ENCODE data around the gene LSM2.

Gene LSM2

DNA sequence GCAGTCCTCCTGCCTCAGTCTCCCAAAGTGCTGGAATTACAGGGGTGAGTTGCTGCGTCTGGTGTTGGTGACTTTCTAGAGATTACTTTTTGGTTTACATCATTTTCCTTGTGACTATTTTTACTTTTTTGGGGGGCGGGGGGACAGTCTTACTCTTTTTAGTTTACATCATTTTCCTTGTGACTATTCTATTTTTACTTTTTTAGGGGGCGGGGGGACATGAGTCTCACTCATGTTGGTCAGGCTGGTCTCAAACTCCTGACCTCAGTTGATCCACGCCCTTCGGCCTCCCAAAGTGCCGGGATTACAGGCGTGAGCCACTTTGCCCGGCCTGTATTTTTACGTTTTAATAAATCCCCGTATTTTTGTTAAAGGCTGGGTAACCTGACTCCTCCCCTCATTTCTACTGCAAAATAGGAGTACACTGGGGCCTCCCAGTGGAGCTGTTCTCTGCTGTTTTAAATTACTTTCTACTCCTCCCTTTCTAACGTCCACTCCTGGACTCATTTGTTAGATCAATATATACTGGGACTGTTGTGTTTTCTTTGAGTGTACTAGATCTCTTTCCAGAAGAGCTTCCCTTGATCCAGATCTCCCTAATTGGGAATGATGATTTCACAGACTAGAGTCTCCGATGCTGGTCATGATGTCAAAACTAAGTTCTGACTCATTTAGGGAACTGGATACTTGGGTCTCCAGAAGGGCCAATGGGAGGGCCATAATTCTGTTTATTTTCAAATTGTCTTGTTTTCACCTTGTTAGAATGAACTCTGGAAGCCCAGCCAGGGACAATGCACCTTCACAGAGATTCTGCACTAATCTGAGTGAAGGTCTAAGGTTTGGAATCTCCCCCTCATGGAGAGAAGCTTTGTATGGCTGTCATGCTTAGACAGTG lies 30.0 kb upstream of the LSM2 start:
- H3K27me3 ChIP-seq, result no peaks in the 10 kb centered on the region
- TF ChIP-seq CTCF (IDR thresholded peaks at IDR 0.05), result no peak
- H3K4me3 ChIP-seq (ENCODE audit: low read depth in 1 of 2, low read length in 1 of 2), result peak overlapping the region; percentile 92 to 96
- no peaks in the 10 kb centered on the region for H3K9me3 ChIP-seq
- H3K27ac ChIP-seq, result peak overlapping the region; percentile 52
- peaks cover 57 to 59% of the 10 kb centered on the region in 2 experiments for H3K4me1 ChIP-seq (ENCODE audit: control insufficient read depth in 1 of 2, insufficient read depth in 1 of 2, low read depth in 1 of 2, low read length in 1 of 2)
- H3K36me3 ChIP-seq, result peaks cover 41% of the 10 kb centered on the region

- TF ChIP-seq CTCF (IDR thresholded peaks at IDR 0.05), result no peak
- Histone ChIP-seq H3K27ac (peak overlapping the region; percentile 52), H3K9me3 (no peaks in the 10 kb centered on the region), H3K4me1 (ENCODE audit: control insufficient read depth in 1 of 2, insufficient read depth in 1 of 2, low read depth in 1 of 2, low read length in 1 of 2) (peaks cover 63 to 66% of the 10 kb centered on the region in 2 experiments), H3K4me3 (ENCODE audit: low read depth in 1 of 2, low read length in 1 of 2) (peak overlapping the region; percentile 92 to 96), H3K27me3 (no peaks in the 10 kb centered on the region), H3K36me3 (peaks cover 36% of the 10 kb centered on the region)
Observed at GRCh38 chr6:31836047-31836473, 29.3 kb upstream of the LSM2 start.

DNA sequence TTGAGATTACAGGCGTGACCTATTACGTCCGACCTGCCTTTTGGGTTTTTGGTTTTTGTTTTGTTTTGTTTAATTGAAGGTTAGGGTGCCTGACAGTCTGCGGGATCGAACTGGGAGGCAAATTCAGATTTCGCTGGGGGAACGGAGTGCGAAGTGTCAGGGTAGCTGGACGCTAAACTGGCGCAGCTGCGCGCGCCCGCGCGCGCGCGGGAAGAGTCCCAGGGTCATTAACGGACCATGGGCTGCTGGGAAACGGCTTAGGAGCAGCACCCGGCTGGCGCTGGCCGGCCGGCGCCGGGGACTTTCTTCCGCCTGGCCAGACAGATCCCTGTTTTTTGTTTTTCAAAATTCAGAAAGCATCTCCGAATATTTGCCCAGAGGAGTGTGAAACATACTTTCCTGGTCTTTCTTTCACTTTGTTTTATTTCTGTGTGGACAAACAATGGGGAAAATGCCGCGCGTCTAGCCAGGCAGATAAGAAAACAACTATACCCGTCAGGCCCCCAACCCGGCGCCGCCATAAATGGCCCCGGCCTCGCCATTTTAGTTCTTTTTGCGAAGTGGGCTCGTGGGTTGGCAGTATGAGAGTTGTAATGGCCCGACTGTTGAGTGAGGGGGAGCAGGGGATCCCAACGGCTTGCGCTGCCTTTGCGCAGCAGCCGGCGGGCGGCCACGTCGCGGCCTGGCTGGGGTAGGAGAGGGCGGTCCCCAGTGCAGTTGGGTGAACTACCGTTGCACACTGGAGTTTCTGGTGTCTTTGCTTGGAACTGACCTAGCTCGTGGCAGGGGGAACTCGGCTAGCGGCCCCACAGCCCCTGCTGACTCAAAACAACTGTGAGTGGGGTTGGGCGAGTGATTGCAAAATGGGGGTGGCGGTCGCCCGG lies 27.8 kb upstream of the LSM2 start:
- Histone ChIP-seq H3K4me3 (ENCODE audit: low read depth in 1 of 2, low read length in 1 of 2) (peak overlapping the region; percentile 92 to 96), H3K27ac (peak overlapping the region; percentile 96), H3K4me1 (ENCODE audit: control insufficient read depth in 1 of 2, insufficient read depth in 1 of 2, low read depth in 1 of 2, low read length in 1 of 2) (peaks cover 73 to 80% of the 10 kb centered on the region in 2 experiments), H3K36me3 (peaks cover 21% of the 10 kb centered on the region), H3K27me3 (no peaks in the 10 kb centered on the region), H3K9me3 (no peaks in the 10 kb centered on the region)
- TF ChIP-seq CTCF (IDR thresholded peaks at IDR 0.05), result no peak

- peaks cover 60 to 68% of the 10 kb centered on the region in 2 experiments for H3K4me1 ChIP-seq (ENCODE audit: control insufficient read depth in 1 of 2, insufficient read depth in 1 of 2, low read depth in 1 of 2, low read length in 1 of 2)
- no peaks in the 10 kb centered on the region for H3K36me3 ChIP-seq
- no peaks in the 10 kb centered on the region for H3K9me3 ChIP-seq
- peak overlapping the region; percentile 37 to 74 for H3K4me3 ChIP-seq (ENCODE audit: low read depth in 1 of 2, low read length in 1 of 2)
- TF ChIP-seq CTCF (IDR thresholded peaks at IDR 0.05), result no peak
- H3K27me3 ChIP-seq, result no peaks in the 10 kb centered on the region
- H3K27ac ChIP-seq, result peak overlapping the region; percentile 96
Observed at GRCh38 chr6:31831350-31832215, 24.8 kb upstream of the LSM2 start.

- H3K27me3 ChIP-seq, result no peaks in the 10 kb centered on the region
- H3K9me3 ChIP-seq, result no peaks in the 10 kb centered on the region
- H3K4me3 ChIP-seq (ENCODE audit: low read depth in 1 of 2, low read length in 1 of 2), result peak overlapping the region; percentile 65 to 74
- H3K4me1 ChIP-seq (ENCODE audit: control insufficient read depth in 1 of 2, insufficient read depth in 1 of 2, low read depth in 1 of 2, low read length in 1 of 2), result peaks cover 60 to 68% of the 10 kb centered on the region in 2 experiments
- peak overlapping the region; percentile 96 for H3K27ac ChIP-seq
- no peaks in the 10 kb centered on the region for H3K36me3 ChIP-seq
- no peak for TF ChIP-seq CTCF (IDR thresholded peaks at IDR 0.05)
Observed at GRCh38 chr6:31830886-31831335, 24.1 kb upstream of the LSM2 start.

Data from neutrophil (primary cell).